ENCODE data around the gene ADGRA1. TPM values are rescaled to one million over a fixed set of nuclear protein-coding genes. Genes with fewer than 3 reads are reported as not detected.

The ADGRA1 gene
- total and polyA plus RNA-seq, 7 donors: under 0.01 to 0.28 (median 0.08) TPM; not detected in 3

GRCh38 chr10:133059571-133059970 is 28.2 kb upstream of the ADGRA1 start:
- no peaks in the 10 kb centered on the region for H3K36me3 ChIP-seq
- H3K4me1 ChIP-seq: no peaks in the 10 kb centered on the region
- H3K9me3 ChIP-seq: no peaks in the 10 kb centered on the region
- no peak for DNase-seq
- H3K27ac ChIP-seq: no peak overlapping the region
- TF ChIP-seq POLR2AphosphoS5 (IDR thresholded peaks at IDR 0.05) (no peak), POLR2A (IDR thresholded peaks at IDR 0.05) (no peak), CTCF (IDR thresholded peaks at IDR 0.05) (no peak), EP300 (IDR thresholded peaks at IDR 0.05) (no peak)
- H3K27me3 ChIP-seq: peaks cover 0 to 42% (median 9%) of the 10 kb centered on the region in 3 donors
- H3K4me3 ChIP-seq: no peak overlapping the region
- intact Hi-C loops (cut with DNase I): no loop called here
- WGBS, 2 donors: 68 to 81% methylated on average over 9 of the region's 9 CpGs

- WGBS, 2 donors: 37 to 76% methylated on average over 18 of the region's 18 CpGs
- intact Hi-C loops (cut with DNase I): no loop called here
Observed at GRCh38 chr10:133060022-133060421, 27.7 kb upstream of the ADGRA1 start.

GRCh38 chr10:133060466-133060865 is 27.3 kb upstream of the ADGRA1 start:
- Histone ChIP-seq H3K36me3 (no peaks in the 10 kb centered on the region), H3K27me3 (peaks cover 0 to 35% (median 9%) of the 10 kb centered on the region in 3 donors), H3K9me3 (no peaks in the 10 kb centered on the region), H3K4me1 (no peaks in the 10 kb centered on the region), H3K4me3 (no peak overlapping the region), H3K27ac (no peak overlapping the region)
- 65 to 82% methylated on average over 17 of the region's 17 CpGs for WGBS, 2 donors
- DNase-seq: no peak
- no peak for TF ChIP-seq CTCF (IDR thresholded peaks at IDR 0.05)
- no peak for TF ChIP-seq POLR2A (IDR thresholded peaks at IDR 0.05)
- TF ChIP-seq POLR2AphosphoS5 (IDR thresholded peaks at IDR 0.05): no peak
- TF ChIP-seq EP300 (IDR thresholded peaks at IDR 0.05): no peak
- intact Hi-C loops (cut with DNase I): no loop called here

More at GRCh38 chr10:133060022-133060421, 27.7 kb upstream of the ADGRA1 start:
- no peak for DNase-seq
- Histone ChIP-seq H3K4me3 (no peak overlapping the region), H3K36me3 (no peaks in the 10 kb centered on the region), H3K27me3 (peaks cover 0 to 38% (median 9%) of the 10 kb centered on the region in 3 donors), H3K27ac (no peak overlapping the region), H3K9me3 (no peaks in the 10 kb centered on the region), H3K4me1 (no peaks in the 10 kb centered on the region)
- TF ChIP-seq CTCF (IDR thresholded peaks at IDR 0.05) (no peak), POLR2A (IDR thresholded peaks at IDR 0.05) (no peak)

GRCh38 chr10:133060881-133061280 is 26.8 kb upstream of the ADGRA1 start:
- H3K27ac ChIP-seq: no peak overlapping the region
- intact Hi-C loops (cut with DNase I): no loop called here
- H3K4me1 ChIP-seq: no peaks in the 10 kb centered on the region
- no peaks in the 10 kb centered on the region for H3K36me3 ChIP-seq
- H3K9me3 ChIP-seq: no peaks in the 10 kb centered on the region
- H3K27me3 ChIP-seq: peaks cover 0 to 31% (median 7%) of the 10 kb centered on the region in 3 donors
- TF ChIP-seq POLR2A (IDR thresholded peaks at IDR 0.05) (no peak), POLR2AphosphoS5 (IDR thresholded peaks at IDR 0.05) (no peak), EP300 (IDR thresholded peaks at IDR 0.05) (no peak), CTCF (IDR thresholded peaks at IDR 0.05) (no peak)
- H3K4me3 ChIP-seq: no peak overlapping the region
- 81 to 85% methylated on average over 12 of the region's 12 CpGs for WGBS, 2 donors
- no peak for DNase-seq

Measured in sigmoid colon (tissue), 7 donors.